Measurements from ENCODE around the gene METTL16.

DNA sequence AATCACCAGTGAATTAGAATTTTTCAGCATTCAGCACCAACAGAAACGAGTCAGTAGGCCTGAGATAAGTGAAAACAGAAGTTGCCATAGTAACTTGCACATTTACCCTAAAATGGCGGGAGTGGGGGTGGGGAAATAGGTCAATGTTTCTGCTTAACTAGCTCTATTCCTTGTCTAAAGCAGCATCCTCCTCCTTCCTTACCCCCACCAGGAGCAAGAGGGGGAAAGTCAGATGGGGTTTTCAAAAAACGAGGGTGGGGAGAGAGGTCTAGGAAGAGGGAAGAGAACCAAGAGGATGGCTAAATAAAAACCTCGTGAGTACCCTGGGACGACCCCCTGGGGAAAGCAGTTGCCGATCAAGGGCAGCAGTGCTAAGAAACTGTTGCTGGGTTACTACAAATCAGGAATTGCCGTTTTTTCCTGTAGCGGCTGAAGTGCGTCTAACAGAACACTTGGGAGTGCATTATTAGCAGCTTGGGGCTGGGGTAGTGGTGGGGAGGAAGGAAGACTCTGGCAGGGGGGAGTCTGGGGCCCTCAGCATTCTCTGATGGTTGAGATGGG, 76.4 kb downstream of the METTL16 start:
- TF ChIP-seq POLR2AphosphoS5 (IDR thresholded peaks at IDR 0.05; ENCODE audit: low read depth, low read length) (no peak), TAF1 (IDR thresholded peaks at IDR 0.05; ENCODE audit: borderline replicate concordance, low read depth, low read length) (no peak)

Data from GM12892 (cell line).